A673 (cell line): ENCODE results near the gene HRK. TPM values are rescaled to one million over a fixed set of nuclear protein-coding genes. Genes with fewer than 3 reads are reported as not detected.

ENCODE experiments used
- BruUV-seq: library from RNA; stranded (reverse); fragments of 400-500 nt; replicated peaks from 2 replicates; lab custom pipeline; 2021; lab: Mats Ljungman, UMichigan
- CTCF ChIA-PET: fragments of 300-600 bp; sonication (Branson Sonifier 250); formaldehyde crosslinking; loops from one replicate; lab custom pipeline; 2022; ENCODE audit warnings: antibody characterized with exemption; lab: Charles Lee
- POLR2A ChIA-PET: fragments of 300-600 bp; sonication (Branson Sonifier 250); formaldehyde crosslinking; loops from one replicate; lab custom pipeline; 2022; ENCODE audit warnings: antibody characterized with exemption; ENCODE audit not compliant: low non-redundant PET; lab: Charles Lee
- DNase-seq: peaks from one replicate; pipeline ENCODE4 v3.0.0-alpha.2; 2015; ENCODE audit warnings: low spot score
- H3K27ac ChIP-seq: fragments of 200-600 bp; sonication (generic); 2 replicates; pipeline ENCODE4 v1.5.1; 2016; ENCODE audit warnings: mixed run types, low read depth, mild to moderate bottlenecking, mixed read lengths, antibody characterized with exemption, low read length; ENCODE audit not compliant: poor library complexity, severe bottlenecking
- H3K27me3 ChIP-seq: fragments of 200-600 bp; sonication (generic); replicated peaks from 2 replicates; pipeline ENCODE4 v1.6.1; 2017; ENCODE audit warnings: mixed run types, low read depth, mild to moderate bottlenecking, mixed read lengths, antibody characterized with exemption, low read length; ENCODE audit not compliant: insufficient read depth, poor library complexity
- H3K36me3 ChIP-seq: fragments of 200-600 bp; sonication (generic); 2 replicates; pipeline ENCODE4 v1.6.1; 2016; ENCODE audit warnings: mixed run types, mild to moderate bottlenecking, mixed read lengths, antibody characterized with exemption, low read length; ENCODE audit not compliant: insufficient read depth, poor library complexity, severe bottlenecking
- H3K4me1 ChIP-seq: fragments of 200-600 bp; sonication (generic); 2 replicates; pipeline ENCODE4 v1.6.1; 2017; ENCODE audit warnings: mixed run types, mild to moderate bottlenecking, mixed read lengths, antibody characterized with exemption, low read length; ENCODE audit not compliant: insufficient read depth, poor library complexity, severe bottlenecking
- H3K4me3 ChIP-seq: fragments of 200-600 bp; sonication (generic); 2 replicates; pipeline ENCODE4 v1.5.1; 2016; ENCODE audit warnings: low read depth, mixed run types, mild to moderate bottlenecking, mixed read lengths, low read length; ENCODE audit not compliant: poor library complexity, severe bottlenecking
- H3K9me3 ChIP-seq: fragments of 200-600 bp; sonication (generic); 2 replicates; pipeline ENCODE4 v1.6.1; 2016; ENCODE audit warnings: mixed run types, low read depth, mild to moderate bottlenecking, mixed read lengths, antibody characterized with exemption, low read length; ENCODE audit not compliant: poor library complexity, severe bottlenecking
- CTCF ChIP-seq: fragments of 300-800, 200-600 bp; sonication (generic); conservative IDR thresholded peaks from 2 replicates; pipeline ENCODE4 v1.5.1; 2017; ENCODE audit warnings: low read depth, mild to moderate bottlenecking, antibody characterized with exemption, low read length, moderate library complexity, mixed read lengths
- EZH2 ChIP-seq: fragments of 200-600 bp; sonication (generic); IDR thresholded peaks from 2 replicates; pipeline ENCODE4 v1.6.1; 2017; ENCODE audit warnings: borderline replicate concordance, low read depth, mild to moderate bottlenecking, mixed read lengths, antibody characterized with exemption, low read length; ENCODE audit not compliant: poor library complexity, severe bottlenecking
- intact Hi-C: fragments of 100-400 bp; cut with micrococcal nuclease; formaldehyde crosslinking; loops from one replicate; pipeline ENCODE4 v1.10.0; 2022; ENCODE audit not compliant: unreplicated experiment
- total RNA-seq: library from RNA; stranded (reverse); gene quantifications from 2 replicates; pipeline ENCODE4 v1.2.3, GENCODE V29; 2021

The HRK gene
- total RNA-seq, 1 experiment from 2014 or later: 0.37 TPM

DNA sequence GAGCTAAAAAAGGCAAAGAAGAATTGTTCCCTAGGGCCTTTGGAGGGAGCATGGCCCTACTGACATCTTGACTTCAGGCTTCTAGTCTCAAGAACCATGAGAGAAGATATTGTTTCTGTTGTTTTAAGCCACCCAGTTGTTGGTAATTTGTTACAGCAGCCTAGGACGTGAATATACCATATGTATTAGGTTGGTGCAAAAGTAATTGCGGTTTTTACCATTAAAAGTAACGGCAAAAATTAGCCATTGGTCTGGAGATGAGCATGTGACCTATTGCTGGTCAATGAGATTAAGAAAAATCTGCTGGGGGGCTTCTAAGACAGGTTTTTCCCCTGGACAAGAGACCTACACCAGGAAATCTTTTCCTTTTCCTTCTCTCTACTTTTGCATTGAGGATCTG is 9.8 kb upstream of the HRK start:
- DNase-seq: no peak
- no peak overlapping the region for H3K4me3 ChIP-seq
- BruUV-seq: no TSS peak
- TF ChIP-seq EZH2 (no peak), CTCF (no peak)
- CTCF ChIA-PET: interaction anchor here (0.6 kb wide), 1 partner anchor 457 kb away, joined by 3 read pairs; no protein-coding TSS in a partner anchor
- POLR2A ChIA-PET: no interaction called here
- H3K27me3 ChIP-seq: no peaks in the 10 kb centered on the region
- intact Hi-C loops: no loop called here
- H3K36me3 ChIP-seq: no peaks in the 10 kb centered on the region
- H3K27ac ChIP-seq: no peak overlapping the region
- H3K9me3 ChIP-seq: no peaks in the 10 kb centered on the region
- no peaks in the 10 kb centered on the region for H3K4me1 ChIP-seq

- DNase-seq: no peak
- Histone ChIP-seq H3K4me1 (no peaks in the 10 kb centered on the region), H3K27me3 (no peaks in the 10 kb centered on the region), H3K27ac (no peak overlapping the region), H3K4me3 (no peak overlapping the region), H3K36me3 (no peaks in the 10 kb centered on the region), H3K9me3 (no peaks in the 10 kb centered on the region)
- ChIA-PET POLR2A (no interaction called here), CTCF (no interaction called here)
- TF ChIP-seq EZH2: no peak
- TF ChIP-seq CTCF: no peak
- intact Hi-C loops: no loop called here
- BruUV-seq: no TSS peak
These were observed 9.1 kb upstream of the HRK start for GRCh38 chr12:116890330-116890729.

GRCh38 chr12:116887897-116888296 is 6.7 kb upstream of the HRK start:
- Histone ChIP-seq H3K9me3 (no peaks in the 10 kb centered on the region), H3K36me3 (no peaks in the 10 kb centered on the region), H3K4me1 (no peaks in the 10 kb centered on the region), H3K27me3 (peaks cover 13% of the 10 kb centered on the region), H3K4me3 (no peak overlapping the region), H3K27ac (no peak overlapping the region)
- TF ChIP-seq CTCF (no peak), EZH2 (no peak)
- ChIA-PET POLR2A (no interaction called here), CTCF (no interaction called here)
- DNase-seq: no peak
- intact Hi-C loops: no loop called here
- BruUV-seq: no TSS peak
